ENCODE results near the gene PLA2R1. TPM values are rescaled to one million over a fixed set of nuclear protein-coding genes. Genes with fewer than 3 reads are reported as not detected.

Gene PLA2R1
- total and polyA plus RNA-seq, 10 of the 15 experiments (the other 5 are each of a cell fraction or from before 2014, with no cell fraction given): 0.01 to 0.05 (median 0.02) TPM; not detected in 6

DNA sequence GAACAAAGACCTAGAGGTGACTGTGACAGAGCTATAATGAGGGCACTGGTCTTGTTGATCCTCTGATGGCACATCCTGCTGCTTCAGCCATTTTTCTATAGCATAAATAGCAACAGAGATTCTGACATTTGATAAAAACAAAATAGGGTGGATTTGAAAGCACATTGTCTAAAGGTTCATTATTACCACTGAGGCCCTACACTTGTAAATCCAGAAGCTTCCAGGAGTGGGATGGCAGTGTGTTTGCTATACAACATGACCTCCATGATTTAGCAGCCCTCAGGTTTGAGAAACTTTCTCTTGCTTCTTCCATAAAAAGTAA, 171.2 kb downstream of the PLA2R1 start (continued):
- TF ChIP-seq, protein P1, sequence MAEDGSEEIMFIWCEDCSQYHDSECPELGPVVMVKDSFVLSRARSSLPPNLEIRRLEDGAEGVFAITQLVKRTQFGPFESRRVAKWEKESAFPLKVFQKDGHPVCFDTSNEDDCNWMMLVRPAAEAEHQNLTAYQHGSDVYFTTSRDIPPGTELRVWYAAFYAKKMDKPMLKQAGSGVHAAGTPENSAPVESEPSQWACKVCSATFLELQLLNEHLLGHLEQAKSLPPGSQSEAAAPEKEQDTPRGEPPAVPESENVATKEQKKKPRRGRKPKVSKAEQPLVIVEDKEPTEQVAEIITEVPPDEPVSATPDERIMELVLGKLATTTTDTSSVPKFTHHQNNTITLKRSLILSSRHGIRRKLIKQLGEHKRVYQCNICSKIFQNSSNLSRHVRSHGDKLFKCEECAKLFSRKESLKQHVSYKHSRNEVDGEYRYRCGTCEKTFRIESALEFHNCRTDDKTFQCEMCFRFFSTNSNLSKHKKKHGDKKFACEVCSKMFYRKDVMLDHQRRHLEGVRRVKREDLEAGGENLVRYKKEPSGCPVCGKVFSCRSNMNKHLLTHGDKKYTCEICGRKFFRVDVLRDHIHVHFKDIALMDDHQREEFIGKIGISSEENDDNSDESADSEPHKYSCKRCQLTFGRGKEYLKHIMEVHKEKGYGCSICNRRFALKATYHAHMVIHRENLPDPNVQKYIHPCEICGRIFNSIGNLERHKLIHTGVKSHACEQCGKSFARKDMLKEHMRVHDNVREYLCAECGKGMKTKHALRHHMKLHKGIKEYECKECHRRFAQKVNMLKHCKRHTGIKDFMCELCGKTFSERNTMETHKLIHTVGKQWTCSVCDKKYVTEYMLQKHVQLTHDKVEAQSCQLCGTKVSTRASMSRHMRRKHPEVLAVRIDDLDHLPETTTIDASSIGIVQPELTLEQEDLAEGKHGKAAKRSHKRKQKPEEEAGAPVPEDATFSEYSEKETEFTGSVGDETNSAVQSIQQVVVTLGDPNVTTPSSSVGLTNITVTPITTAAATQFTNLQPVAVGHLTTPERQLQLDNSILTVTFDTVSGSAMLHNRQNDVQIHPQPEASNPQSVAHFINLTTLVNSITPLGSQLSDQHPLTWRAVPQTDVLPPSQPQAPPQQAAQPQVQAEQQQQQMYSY (CRISPR knock-in tag; IDR thresholded peaks at IDR 0.05): 0 out of 2 replicates have a peak, but pooled peaks have one; percentile 38
- TF ChIP-seq ATF7 (IDR thresholded peaks at IDR 0.05; ENCODE audit: low read depth) (no peak), FOXK2 (IDR thresholded peaks at IDR 0.05) (no peak), BMI1 (IDR thresholded peaks at IDR 0.05; ENCODE audit: borderline replicate concordance) (no peak), HDAC6 (IDR thresholded peaks at IDR 0.05; ENCODE audit: unreplicated experiment) (no peak), DPF2 (IDR thresholded peaks at IDR 0.05) (peak; percentile 40; the same call in 1 of the 2 replicates), TBL1XR1 (IDR thresholded peaks at IDR 0.05; ENCODE audit: low read depth, low read length) (no peak), POLR2AphosphoS2 (IDR thresholded peaks at IDR 0.05; ENCODE audit: low read depth, low read length) (no peak), RELA (IDR thresholded peaks at IDR 0.05; ENCODE audit: borderline replicate concordance, partially characterized antibody) (no peak), SMARCA5 (IDR thresholded peaks at IDR 0.05) (0 out of 2 replicates have a peak, but pooled peaks have one; percentile 60), MTA2 (IDR thresholded peaks at IDR 0.05; ENCODE audit: low read depth) (no peak), TCF12 (IDR thresholded peaks at IDR 0.05; ENCODE audit: low read depth, low read length) (no peak), MYC (IDR thresholded peaks at IDR 0.05; ENCODE audit: insufficient read depth, insufficient read length, insufficient replicate concordance, low read length, severe bottlenecking) (no peak)
- TF ChIP-seq, protein P2, sequence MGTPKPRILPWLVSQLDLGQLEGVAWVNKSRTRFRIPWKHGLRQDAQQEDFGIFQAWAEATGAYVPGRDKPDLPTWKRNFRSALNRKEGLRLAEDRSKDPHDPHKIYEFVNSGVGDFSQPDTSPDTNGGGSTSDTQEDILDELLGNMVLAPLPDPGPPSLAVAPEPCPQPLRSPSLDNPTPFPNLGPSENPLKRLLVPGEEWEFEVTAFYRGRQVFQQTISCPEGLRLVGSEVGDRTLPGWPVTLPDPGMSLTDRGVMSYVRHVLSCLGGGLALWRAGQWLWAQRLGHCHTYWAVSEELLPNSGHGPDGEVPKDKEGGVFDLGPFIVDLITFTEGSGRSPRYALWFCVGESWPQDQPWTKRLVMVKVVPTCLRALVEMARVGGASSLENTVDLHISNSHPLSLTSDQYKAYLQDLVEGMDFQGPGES (IDR thresholded peaks at IDR 0.05): no peak
- TF ChIP-seq, protein P3, sequence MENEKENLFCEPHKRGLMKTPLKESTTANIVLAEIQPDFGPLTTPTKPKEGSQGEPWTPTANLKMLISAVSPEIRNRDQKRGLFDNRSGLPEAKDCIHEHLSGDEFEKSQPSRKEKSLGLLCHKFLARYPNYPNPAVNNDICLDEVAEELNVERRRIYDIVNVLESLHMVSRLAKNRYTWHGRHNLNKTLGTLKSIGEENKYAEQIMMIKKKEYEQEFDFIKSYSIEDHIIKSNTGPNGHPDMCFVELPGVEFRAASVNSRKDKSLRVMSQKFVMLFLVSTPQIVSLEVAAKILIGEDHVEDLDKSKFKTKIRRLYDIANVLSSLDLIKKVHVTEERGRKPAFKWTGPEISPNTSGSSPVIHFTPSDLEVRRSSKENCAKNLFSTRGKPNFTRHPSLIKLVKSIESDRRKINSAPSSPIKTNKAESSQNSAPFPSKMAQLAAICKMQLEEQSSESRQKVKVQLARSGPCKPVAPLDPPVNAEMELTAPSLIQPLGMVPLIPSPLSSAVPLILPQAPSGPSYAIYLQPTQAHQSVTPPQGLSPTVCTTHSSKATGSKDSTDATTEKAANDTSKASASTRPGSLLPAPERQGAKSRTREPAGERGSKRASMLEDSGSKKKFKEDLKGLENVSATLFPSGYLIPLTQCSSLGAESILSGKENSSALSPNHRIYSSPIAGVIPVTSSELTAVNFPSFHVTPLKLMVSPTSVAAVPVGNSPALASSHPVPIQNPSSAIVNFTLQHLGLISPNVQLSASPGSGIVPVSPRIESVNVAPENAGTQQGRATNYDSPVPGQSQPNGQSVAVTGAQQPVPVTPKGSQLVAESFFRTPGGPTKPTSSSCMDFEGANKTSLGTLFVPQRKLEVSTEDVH (IDR thresholded peaks at IDR 0.05; ENCODE audit: low read depth, partially characterized antibody): no peak
- TF ChIP-seq, protein P4, sequence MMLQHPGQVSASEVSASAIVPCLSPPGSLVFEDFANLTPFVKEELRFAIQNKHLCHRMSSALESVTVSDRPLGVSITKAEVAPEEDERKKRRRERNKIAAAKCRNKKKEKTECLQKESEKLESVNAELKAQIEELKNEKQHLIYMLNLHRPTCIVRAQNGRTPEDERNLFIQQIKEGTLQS (IDR thresholded peaks at IDR 0.05; ENCODE audit: borderline replicate concordance, extremely low read depth, low read depth, low read length): no peak
- TF ChIP-seq, protein P5, sequence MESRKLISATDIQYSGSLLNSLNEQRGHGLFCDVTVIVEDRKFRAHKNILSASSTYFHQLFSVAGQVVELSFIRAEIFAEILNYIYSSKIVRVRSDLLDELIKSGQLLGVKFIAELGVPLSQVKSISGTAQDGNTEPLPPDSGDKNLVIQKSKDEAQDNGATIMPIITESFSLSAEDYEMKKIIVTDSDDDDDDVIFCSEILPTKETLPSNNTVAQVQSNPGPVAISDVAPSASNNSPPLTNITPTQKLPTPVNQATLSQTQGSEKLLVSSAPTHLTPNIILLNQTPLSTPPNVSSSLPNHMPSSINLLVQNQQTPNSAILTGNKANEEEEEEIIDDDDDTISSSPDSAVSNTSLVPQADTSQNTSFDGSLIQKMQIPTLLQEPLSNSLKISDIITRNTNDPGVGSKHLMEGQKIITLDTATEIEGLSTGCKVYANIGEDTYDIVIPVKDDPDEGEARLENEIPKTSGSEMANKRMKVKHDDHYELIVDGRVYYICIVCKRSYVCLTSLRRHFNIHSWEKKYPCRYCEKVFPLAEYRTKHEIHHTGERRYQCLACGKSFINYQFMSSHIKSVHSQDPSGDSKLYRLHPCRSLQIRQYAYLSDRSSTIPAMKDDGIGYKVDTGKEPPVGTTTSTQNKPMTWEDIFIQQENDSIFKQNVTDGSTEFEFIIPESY (IDR thresholded peaks at IDR 0.05): no peak
